ENCODE data around the gene ZNF445. TPM values are rescaled to one million over a fixed set of nuclear protein-coding genes. Genes with fewer than 3 reads are reported as not detected.

Gene ZNF445
- total RNA-seq, 1 experiment from 2014 or later, result 11.9 TPM

DNA sequence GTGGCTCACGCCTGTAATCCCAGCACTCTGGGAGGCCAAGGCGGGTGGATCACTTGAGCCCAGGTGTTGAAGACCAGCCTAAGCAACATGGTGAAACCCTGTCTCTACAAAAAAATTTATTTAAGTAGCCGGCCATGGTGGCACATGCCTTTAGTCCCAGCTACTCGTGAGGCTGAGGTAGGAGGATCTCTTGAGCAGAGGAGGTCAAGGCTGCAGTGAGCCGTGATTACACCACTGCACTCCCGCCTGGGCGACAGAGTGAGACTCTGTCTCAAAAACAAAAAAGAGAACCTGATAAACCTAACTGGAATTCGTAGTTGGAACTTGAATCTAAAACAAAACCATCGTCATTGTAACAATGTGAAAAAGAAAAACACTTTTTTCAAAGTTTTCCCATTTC is 81.8 kb downstream of the ZNF445 start:
- in situ Hi-C loops (cut with HindIII; ENCODE audit: low pct_unique_long_range_greater_than_20kb, low sequenced_read_pairs), result no loop called here
- no TSS peak for BruUV-seq (replicated peaks)
- ATAC-seq, result no peak
- intact Hi-C loops (cut with micrococcal nuclease; ENCODE audit: unreplicated experiment), result no loop called here
- DNase-seq (ENCODE audit: low read depth, low spot score), result no peak
- ChIA-PET POLR2A (no interaction called here), CTCF (no interaction called here)
- Histone ChIP-seq H3K36me3 (ENCODE audit: control insufficient read depth, insufficient read depth, low read length) (no peaks in the 10 kb centered on the region), H3K27ac (ENCODE audit: low read length) (no peak overlapping the region), H3K4me3 (ENCODE audit: low read depth in 2 of 2, low read length in 2 of 2) (no peak overlapping the region), H3K4me1 (ENCODE audit: control insufficient read depth, insufficient read depth, low read length) (no peaks in the 10 kb centered on the region), H3K27me3 (ENCODE audit: control insufficient read depth, insufficient read depth, low read length) (no peaks in the 10 kb centered on the region), H3K9me3 (ENCODE audit: control insufficient read depth, insufficient read depth, low read depth, low read length) (no peaks in the 10 kb centered on the region)
- TF ChIP-seq, protein P1, sequence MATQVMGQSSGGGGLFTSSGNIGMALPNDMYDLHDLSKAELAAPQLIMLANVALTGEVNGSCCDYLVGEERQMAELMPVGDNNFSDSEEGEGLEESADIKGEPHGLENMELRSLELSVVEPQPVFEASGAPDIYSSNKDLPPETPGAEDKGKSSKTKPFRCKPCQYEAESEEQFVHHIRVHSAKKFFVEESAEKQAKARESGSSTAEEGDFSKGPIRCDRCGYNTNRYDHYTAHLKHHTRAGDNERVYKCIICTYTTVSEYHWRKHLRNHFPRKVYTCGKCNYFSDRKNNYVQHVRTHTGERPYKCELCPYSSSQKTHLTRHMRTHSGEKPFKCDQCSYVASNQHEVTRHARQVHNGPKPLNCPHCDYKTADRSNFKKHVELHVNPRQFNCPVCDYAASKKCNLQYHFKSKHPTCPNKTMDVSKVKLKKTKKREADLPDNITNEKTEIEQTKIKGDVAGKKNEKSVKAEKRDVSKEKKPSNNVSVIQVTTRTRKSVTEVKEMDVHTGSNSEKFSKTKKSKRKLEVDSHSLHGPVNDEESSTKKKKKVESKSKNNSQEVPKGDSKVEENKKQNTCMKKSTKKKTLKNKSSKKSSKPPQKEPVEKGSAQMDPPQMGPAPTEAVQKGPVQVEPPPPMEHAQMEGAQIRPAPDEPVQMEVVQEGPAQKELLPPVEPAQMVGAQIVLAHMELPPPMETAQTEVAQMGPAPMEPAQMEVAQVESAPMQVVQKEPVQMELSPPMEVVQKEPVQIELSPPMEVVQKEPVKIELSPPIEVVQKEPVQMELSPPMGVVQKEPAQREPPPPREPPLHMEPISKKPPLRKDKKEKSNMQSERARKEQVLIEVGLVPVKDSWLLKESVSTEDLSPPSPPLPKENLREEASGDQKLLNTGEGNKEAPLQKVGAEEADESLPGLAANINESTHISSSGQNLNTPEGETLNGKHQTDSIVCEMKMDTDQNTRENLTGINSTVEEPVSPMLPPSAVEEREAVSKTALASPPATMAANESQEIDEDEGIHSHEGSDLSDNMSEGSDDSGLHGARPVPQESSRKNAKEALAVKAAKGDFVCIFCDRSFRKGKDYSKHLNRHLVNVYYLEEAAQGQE (IDR thresholded peaks at IDR 0.05; ENCODE audit: insufficient read depth in 1 of 2, low read depth in 2 of 2, low read length in 1 of 2), result no peak
- TF ChIP-seq SIN3A (IDR thresholded peaks at IDR 0.05; ENCODE audit: borderline replicate concordance, insufficient read depth, low read depth, low read length) (no peak), POLR2AphosphoS5 (IDR thresholded peaks at IDR 0.05; ENCODE audit: low read depth, low read length) (no peak)
- TF ChIP-seq, protein P2, sequence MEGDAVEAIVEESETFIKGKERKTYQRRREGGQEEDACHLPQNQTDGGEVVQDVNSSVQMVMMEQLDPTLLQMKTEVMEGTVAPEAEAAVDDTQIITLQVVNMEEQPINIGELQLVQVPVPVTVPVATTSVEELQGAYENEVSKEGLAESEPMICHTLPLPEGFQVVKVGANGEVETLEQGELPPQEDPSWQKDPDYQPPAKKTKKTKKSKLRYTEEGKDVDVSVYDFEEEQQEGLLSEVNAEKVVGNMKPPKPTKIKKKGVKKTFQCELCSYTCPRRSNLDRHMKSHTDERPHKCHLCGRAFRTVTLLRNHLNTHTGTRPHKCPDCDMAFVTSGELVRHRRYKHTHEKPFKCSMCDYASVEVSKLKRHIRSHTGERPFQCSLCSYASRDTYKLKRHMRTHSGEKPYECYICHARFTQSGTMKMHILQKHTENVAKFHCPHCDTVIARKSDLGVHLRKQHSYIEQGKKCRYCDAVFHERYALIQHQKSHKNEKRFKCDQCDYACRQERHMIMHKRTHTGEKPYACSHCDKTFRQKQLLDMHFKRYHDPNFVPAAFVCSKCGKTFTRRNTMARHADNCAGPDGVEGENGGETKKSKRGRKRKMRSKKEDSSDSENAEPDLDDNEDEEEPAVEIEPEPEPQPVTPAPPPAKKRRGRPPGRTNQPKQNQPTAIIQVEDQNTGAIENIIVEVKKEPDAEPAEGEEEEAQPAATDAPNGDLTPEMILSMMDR (IDR thresholded peaks at IDR 0.05), result no peak

DNA sequence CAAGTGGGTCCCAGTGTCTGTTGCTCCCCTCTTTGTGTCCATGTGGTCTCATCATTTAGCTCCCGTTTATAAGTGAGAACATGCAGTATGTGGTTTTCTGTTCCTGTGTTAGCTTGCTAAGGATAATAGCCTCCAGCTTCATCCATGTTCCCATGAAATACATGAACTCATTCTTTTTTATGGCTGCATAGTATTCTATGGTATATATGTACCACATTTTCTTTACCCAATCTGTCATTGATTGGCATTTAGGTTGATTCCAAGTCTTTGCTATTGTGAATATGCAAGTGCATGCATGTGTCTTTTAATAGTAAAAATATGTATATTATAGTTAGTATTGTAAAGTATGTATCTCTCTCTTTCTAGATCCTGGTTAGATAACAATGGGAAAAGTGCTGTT is 85.0 kb downstream of the ZNF445 start:
- POLR2A ChIA-PET, result no interaction called here
- no peak for TF ChIP-seq POLR2AphosphoS5 (IDR thresholded peaks at IDR 0.05; ENCODE audit: low read depth, low read length)
- TF ChIP-seq, protein P1 (IDR thresholded peaks at IDR 0.05; ENCODE audit: insufficient read depth in 1 of 2, low read depth in 2 of 2, low read length in 1 of 2), result no peak
- TF ChIP-seq SIN3A (IDR thresholded peaks at IDR 0.05; ENCODE audit: borderline replicate concordance, insufficient read depth, low read depth, low read length), result no peak
- no peak for TF ChIP-seq TCF7L2 (IDR thresholded peaks at IDR 0.05; ENCODE audit: low read depth, low read length)
- TF ChIP-seq, protein P2 (IDR thresholded peaks at IDR 0.05), result no peak
- ATAC-seq (no peak), DNase-seq (ENCODE audit: low read depth, low spot score) (no peak)
- CTCF ChIA-PET, result no interaction called here
- H3K27me3 ChIP-seq (ENCODE audit: control insufficient read depth, insufficient read depth, low read length), result no peaks in the 10 kb centered on the region
- no peaks in the 10 kb centered on the region for H3K36me3 ChIP-seq (ENCODE audit: control insufficient read depth, insufficient read depth, low read length)
- in situ Hi-C loops (cut with HindIII; ENCODE audit: low pct_unique_long_range_greater_than_20kb, low sequenced_read_pairs), result no loop called here
- no peak overlapping the region for H3K4me3 ChIP-seq (ENCODE audit: low read depth in 2 of 2, low read length in 2 of 2)
- intact Hi-C loops (cut with micrococcal nuclease; ENCODE audit: unreplicated experiment), result no loop called here
- no peaks in the 10 kb centered on the region for H3K4me1 ChIP-seq (ENCODE audit: control insufficient read depth, insufficient read depth, low read length)
- no peaks in the 10 kb centered on the region for H3K9me3 ChIP-seq (ENCODE audit: control insufficient read depth, insufficient read depth, low read depth, low read length)
- no peak overlapping the region for H3K27ac ChIP-seq (ENCODE audit: low read length)
- BruUV-seq (replicated peaks), result no TSS peak

Measured in Panc1 (cell line).